Tibial artery (tissue), 4 donors: ENCODE data around the gene SYNC.
"Not testable (repeated sequence)": the region's sequence is repeated elsewhere in the genome, so short reads cannot be mapped to it uniquely, and the experiment has no call there.

Source experiments
- DNase-seq, 2 donors: peaks; one replicate each; pipeline ENCODE4 v3.0.0-alpha.2; 2019
- H3K27ac ChIP-seq, 2 donors: fragments of 200-600 bp; sonication (generic) in 1 of 2; 1 replicate in 1 of 2; 2 replicates in 1 of 2; pipeline ENCODE4 v1.5.1; 2018 to 2019; ENCODE audit warnings: mild to moderate bottlenecking in 1 of 2
- H3K27me3 ChIP-seq, 2 donors: fragments of 200-600 bp; sonication (generic) in 1 of 2; one replicate each; pipeline versions ENCODE4 v1.5.1 to v1.6.0; 2016 to 2019
- H3K36me3 ChIP-seq, 3 donors: fragments of 200-600 bp; sonication (generic) in 2 of 3; one replicate each; pipeline ENCODE4 v1.5.1; 2016 to 2019; ENCODE audit warnings: mild to moderate bottlenecking in 2 of 3
- H3K4me1 ChIP-seq, 4 donors: fragments of 200-600 bp; sonication (generic) in 2 of 4; 1 replicate in 3 of 4; 2 replicates in 1 of 4; pipeline ENCODE4 v1.5.1; 2016 to 2019
- H3K4me3 ChIP-seq, 2 donors: fragments of 200-600 bp; sonication (generic) in 1 of 2; 1 replicate in 1 of 2; 2 replicates in 1 of 2; pipeline ENCODE4 v1.5.1; 2018 to 2019; ENCODE audit warnings: mild to moderate bottlenecking in 2 of 2
- H3K9me3 ChIP-seq, 3 donors: fragments of 200-600 bp; sonication (generic) in 1 of 3; one replicate each; pipeline ENCODE4 v1.5.1; 2016 to 2019
- CTCF ChIP-seq, 2 experiments: fragments of 200-600 bp in 1 of 2; fragments of 450-650 bp in 1 of 2; IDR thresholded peaks; one replicate each; pipeline ENCODE4 v1.5.1; 2017 to 2019; ENCODE audit warnings: antibody characterized with exemption in 2 of 2, mild to moderate bottlenecking in 1 of 2, moderate library complexity in 1 of 2
- intact Hi-C: fragments of 100-400 bp; cut with DNase I; formaldehyde crosslinking; loops from one replicate; pipeline ENCODE4 v1.15.0; 2023; ENCODE audit warnings: low total_unique reads

The SYNC gene

GRCh38 chr1:32676945-32677344 lies 25.6 kb downstream of the SYNC start:
- H3K36me3 ChIP-seq: peaks cover 66 to 92% (median 88%) of the 10 kb centered on the region in 3 donors
- no peak overlapping the region for H3K27ac ChIP-seq
- no peak overlapping the region for H3K4me3 ChIP-seq
- peaks cover 0 to 2% (median 0%) of the 10 kb centered on the region in 4 donors for H3K4me1 ChIP-seq
- TF ChIP-seq CTCF (IDR thresholded peaks at IDR 0.05): no peak
- H3K9me3 ChIP-seq: no peaks in the 10 kb centered on the region
- no peak for DNase-seq
- intact Hi-C loops: no loop called here
- no peaks in the 10 kb centered on the region for H3K27me3 ChIP-seq

GRCh38 chr1:32668716-32669115 lies 33.9 kb downstream of the SYNC start:
- H3K9me3 ChIP-seq, H3K4me3 ChIP-seq, DNase-seq, H3K4me1 ChIP-seq, H3K27me3 ChIP-seq, intact Hi-C loops, H3K27ac ChIP-seq: not testable (repeated sequence)
- peaks cover 67 to 100% (median 88%) of the 10 kb centered on the region in 3 donors for H3K36me3 ChIP-seq

GRCh38 chr1:32666901-32667566 lies 35.5 kb downstream of the SYNC start:
- Histone ChIP-seq H3K36me3 (peaks cover 62 to 100% (median 89%) of the 10 kb centered on the region in 3 donors), H3K9me3 (no peaks in the 10 kb centered on the region), H3K27me3 (no peaks in the 10 kb centered on the region), H3K4me1 (no peaks in the 10 kb centered on the region), H3K27ac (no peak overlapping the region), H3K4me3 (no peak overlapping the region)
- no peak for DNase-seq
- intact Hi-C loops: no loop called here
- no peak for TF ChIP-seq CTCF (IDR thresholded peaks at IDR 0.05)

- Histone ChIP-seq H3K4me1 (no peaks in the 10 kb centered on the region), H3K27me3 (no peaks in the 10 kb centered on the region), H3K36me3 (peaks cover 51 to 100% (median 88%) of the 10 kb centered on the region in 3 donors), H3K27ac (no peak overlapping the region), H3K9me3 (no peaks in the 10 kb centered on the region), H3K4me3 (no peak overlapping the region)
- no peak for DNase-seq
- TF ChIP-seq CTCF (IDR thresholded peaks at IDR 0.05): no peak
- intact Hi-C loops: no loop called here
These were observed 36.7 kb downstream of the SYNC start for GRCh38 chr1:32665915-32666314.

GRCh38 chr1:32659581-32659980 lies 43.0 kb downstream of the SYNC start:
- Histone ChIP-seq H3K27me3 (no peaks in the 10 kb centered on the region), H3K4me3 (no peak overlapping the region), H3K27ac (no peak overlapping the region), H3K36me3 (peaks cover 56 to 98% (median 68%) of the 10 kb centered on the region in 3 donors), H3K9me3 (no peaks in the 10 kb centered on the region), H3K4me1 (peaks cover 0 to 14% (median 8%) of the 10 kb centered on the region in 4 donors)
- intact Hi-C loops: no loop called here
- no peak for TF ChIP-seq CTCF (IDR thresholded peaks at IDR 0.05)
- no peak for DNase-seq

GRCh38 chr1:32652244-32652962 lies 50.2 kb downstream of the SYNC start:
- Histone ChIP-seq H3K27me3 (no peaks in the 10 kb centered on the region), H3K4me1 (peaks cover 0 to 62% (median 36%) of the 10 kb centered on the region in 4 donors), H3K36me3 (peaks cover 15 to 39% (median 22%) of the 10 kb centered on the region in 3 donors), H3K9me3 (no peaks in the 10 kb centered on the region), H3K27ac (peak overlapping the region in 1 of 2 donors; percentile 91), H3K4me3 (peak overlapping the region; percentile 69 to 74)
- no peak for TF ChIP-seq CTCF (IDR thresholded peaks at IDR 0.05)
- intact Hi-C loops: loop anchor here (5.0 kb wide), 1 partner anchor 40 kb away; no protein-coding TSS in a partner anchor
- no peak for DNase-seq
